ENCODE data around the gene TCOF1.

The TCOF1 gene

DNA sequence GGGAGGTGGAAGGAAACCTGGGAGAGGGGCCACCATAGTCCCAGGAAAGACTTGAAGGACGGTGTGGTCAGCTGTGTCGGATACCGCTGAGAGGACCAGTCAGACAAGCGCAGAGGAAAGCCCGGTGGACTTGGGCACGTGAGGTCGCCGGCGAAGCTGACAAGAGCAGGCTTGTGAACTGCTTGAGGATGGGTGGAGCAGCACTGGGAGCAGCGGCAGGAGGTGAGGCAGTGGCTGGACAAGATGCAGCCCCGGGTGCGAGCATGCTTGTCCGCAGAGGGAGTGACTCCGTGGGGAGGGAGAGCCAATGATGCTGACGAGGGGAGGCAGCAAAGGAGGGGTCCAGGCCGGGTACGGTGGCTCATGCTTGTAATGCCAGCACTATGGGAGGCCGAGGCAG, 73.6 kb downstream of the TCOF1 start:
- TF ChIP-seq, protein P1, sequence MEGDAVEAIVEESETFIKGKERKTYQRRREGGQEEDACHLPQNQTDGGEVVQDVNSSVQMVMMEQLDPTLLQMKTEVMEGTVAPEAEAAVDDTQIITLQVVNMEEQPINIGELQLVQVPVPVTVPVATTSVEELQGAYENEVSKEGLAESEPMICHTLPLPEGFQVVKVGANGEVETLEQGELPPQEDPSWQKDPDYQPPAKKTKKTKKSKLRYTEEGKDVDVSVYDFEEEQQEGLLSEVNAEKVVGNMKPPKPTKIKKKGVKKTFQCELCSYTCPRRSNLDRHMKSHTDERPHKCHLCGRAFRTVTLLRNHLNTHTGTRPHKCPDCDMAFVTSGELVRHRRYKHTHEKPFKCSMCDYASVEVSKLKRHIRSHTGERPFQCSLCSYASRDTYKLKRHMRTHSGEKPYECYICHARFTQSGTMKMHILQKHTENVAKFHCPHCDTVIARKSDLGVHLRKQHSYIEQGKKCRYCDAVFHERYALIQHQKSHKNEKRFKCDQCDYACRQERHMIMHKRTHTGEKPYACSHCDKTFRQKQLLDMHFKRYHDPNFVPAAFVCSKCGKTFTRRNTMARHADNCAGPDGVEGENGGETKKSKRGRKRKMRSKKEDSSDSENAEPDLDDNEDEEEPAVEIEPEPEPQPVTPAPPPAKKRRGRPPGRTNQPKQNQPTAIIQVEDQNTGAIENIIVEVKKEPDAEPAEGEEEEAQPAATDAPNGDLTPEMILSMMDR (IDR thresholded peaks at IDR 0.05; ENCODE audit: low read depth, low read length, missing control alignments) = no peak
- in situ Hi-C loops (cut with HindIII; ENCODE audit: low sequenced_read_pairs) = no loop called here
- H3K4me3 ChIP-seq (ENCODE audit: low read depth, low read length) = no peak overlapping the region
- no peak for DNase-seq (ENCODE audit: low read depth)

DNA sequence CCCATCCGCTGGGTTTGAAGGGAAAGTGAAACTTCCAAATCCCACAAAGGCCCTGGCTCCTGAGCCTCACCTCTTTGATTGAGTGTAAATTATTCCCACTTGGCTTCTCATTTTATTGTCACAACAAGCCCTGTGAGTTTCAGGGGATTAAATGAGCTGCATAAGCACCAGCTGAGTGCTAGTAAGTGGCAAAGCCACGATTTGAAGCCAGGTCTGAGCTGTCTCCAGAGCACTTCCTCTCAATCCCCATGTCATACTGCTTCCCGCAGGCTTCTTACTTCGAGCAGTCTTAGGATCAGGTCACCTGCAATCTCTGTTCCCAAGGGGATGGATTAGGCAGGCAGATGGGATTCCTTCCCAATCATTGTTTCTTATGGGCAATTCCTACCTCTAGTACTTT, 74.1 kb downstream of the TCOF1 start:
- TF ChIP-seq, protein P1 (IDR thresholded peaks at IDR 0.05; ENCODE audit: low read depth, low read length, missing control alignments) = no peak
- no peak for DNase-seq (ENCODE audit: low read depth)
- H3K4me3 ChIP-seq (ENCODE audit: low read depth, low read length) = no peak overlapping the region
- in situ Hi-C loops (cut with HindIII; ENCODE audit: low sequenced_read_pairs) = no loop called here

DNA sequence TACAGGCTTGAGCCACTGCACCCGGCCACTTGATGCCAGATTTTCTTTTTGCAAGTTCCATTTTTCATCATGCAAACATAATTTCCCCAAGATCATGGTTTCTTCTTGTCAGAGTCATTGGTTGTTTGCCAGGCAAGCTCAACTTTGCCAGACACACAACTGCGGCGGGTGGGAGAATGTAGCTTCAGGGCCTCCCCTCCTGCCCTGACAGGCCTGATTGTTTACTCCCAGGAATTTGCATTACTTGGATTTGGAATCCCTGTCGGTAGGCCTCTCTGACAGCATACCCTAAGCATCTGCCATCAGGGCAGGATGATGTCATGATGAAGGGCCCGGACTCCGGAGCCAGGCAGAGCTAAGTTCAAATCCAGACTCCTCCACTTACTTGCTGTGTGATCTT, 77.0 kb downstream of the TCOF1 start:
- peak; percentile 64 for DNase-seq (ENCODE audit: low read depth)
- H3K4me3 ChIP-seq (ENCODE audit: low read depth, low read length) = no peak overlapping the region
- TF ChIP-seq, protein P1 (IDR thresholded peaks at IDR 0.05; ENCODE audit: low read depth, low read length, missing control alignments) = no peak
- in situ Hi-C loops (cut with HindIII; ENCODE audit: low sequenced_read_pairs) = no loop called here

DNA sequence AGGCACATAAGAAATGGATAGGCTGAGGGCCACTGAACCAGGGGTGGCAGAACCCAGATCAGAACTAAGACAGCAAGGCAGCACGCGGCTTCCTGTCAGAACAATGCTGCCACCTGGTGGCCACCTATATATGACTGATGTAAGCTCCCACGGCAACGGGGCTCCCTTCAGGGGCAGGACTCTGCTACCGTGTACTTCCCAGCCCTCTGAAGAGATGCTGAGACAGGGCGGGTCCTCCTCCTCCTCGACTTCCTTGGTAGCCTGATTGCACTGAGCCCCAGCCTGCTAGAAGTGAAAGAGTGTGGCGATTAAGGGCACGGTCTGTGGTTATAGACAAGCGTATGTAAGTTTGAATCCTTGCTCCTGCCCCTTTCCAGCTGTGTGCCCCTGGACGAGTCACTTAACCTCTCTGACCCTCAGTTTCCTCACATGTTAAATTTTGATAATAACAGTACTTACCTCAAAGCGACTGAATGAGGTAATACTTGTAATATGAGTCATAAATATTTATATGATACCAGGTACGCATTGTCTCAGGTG, 78.7 kb downstream of the TCOF1 start:
- H3K4me3 ChIP-seq (ENCODE audit: low read depth, low read length) = no peak overlapping the region
- in situ Hi-C loops (cut with HindIII; ENCODE audit: low sequenced_read_pairs) = no loop called here
- DNase-seq (ENCODE audit: low read depth) = peak; percentile 78
- TF ChIP-seq, protein P1 (IDR thresholded peaks at IDR 0.05; ENCODE audit: low read depth, low read length, missing control alignments) = peak; percentile 76

DNA sequence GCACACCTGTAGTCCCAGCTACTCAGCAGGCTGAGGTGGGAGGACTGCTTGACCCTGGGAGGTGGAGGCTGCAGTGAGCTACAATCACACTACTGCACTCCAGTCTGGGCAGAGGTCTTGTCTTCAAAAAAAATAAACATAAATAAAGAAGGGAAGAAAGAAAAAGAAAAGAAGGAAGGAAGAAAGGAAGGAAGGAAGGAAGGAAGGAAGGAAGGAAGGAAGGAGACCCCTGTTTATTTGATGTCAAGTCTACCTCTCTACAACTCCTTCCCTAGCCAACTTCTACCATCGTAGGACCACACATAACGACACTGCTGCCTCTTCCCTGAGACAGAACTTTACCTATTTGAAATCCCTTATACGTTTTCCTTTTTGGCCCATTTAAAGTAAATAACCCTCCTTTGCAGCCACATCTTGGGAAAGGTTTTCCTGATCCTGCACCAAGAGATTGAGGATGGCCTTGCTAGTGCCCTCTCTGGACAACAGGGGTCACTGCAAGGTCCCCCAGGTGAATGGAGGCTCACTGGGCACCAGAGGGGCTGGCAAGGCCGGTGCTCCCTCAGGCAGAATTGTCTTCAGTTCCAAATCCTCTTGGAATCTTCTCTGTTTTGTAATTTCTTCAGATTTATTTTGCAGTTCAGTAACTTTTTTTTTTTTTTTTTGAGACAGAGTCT, 81.5 kb downstream of the TCOF1 start:
- TF ChIP-seq, protein P1 (IDR thresholded peaks at IDR 0.05; ENCODE audit: low read depth, low read length, missing control alignments) = peak; percentile 65
- DNase-seq (ENCODE audit: low read depth) = no peak

DNA sequence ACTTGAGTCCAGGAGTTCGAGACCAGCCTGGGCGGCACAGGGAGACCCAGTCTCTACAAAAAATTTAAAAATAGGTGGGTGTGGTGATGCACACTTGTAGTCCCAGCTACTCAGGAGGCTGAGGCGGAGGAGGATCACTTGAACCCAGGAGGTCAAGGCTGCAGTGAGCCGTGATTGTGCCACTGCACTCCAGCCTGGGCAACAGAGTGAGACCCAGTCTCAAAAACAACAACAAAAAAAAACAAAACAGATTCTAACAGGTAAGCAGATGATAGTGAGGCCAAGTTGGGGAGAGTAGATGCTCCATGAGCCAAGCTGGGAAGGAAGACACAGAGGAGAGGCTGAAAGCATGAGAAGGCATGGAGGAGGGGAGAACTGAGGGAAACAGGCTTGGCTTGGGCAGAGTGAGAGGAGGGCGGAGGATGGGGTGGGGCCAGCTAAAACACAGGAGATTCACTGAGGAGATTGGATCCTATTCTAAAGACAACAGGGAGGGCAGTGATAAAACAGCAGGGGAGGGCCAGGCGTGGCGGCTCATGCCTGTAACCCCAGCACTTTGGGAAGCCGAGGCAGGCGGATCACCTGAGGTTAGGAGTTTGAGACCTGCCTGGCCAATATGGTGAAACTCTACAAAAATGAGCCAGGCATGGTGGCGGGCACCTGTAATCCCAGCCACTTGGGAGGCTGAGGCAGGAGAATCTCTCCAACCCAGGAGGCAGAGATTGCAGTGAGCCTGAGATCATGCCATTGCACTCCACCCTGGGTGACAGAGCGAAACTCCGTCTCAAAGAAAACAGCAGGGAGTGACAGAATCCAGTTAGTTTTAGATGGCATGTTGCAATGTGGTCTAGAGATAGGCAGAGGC, 83.7 kb downstream of the TCOF1 start:
- in situ Hi-C loops (cut with HindIII; ENCODE audit: low sequenced_read_pairs) = no loop called here
- TF ChIP-seq, protein P1 (IDR thresholded peaks at IDR 0.05; ENCODE audit: low read depth, low read length, missing control alignments) = no peak
- DNase-seq (ENCODE audit: low read depth) = no peak
- H3K4me3 ChIP-seq (ENCODE audit: low read depth, low read length) = no peak overlapping the region

More for the DNA sequence above, 81.5 kb downstream of the TCOF1 start:
- no peak overlapping the region for H3K4me3 ChIP-seq (ENCODE audit: low read depth, low read length)
- in situ Hi-C loops (cut with HindIII; ENCODE audit: low sequenced_read_pairs) = no loop called here
